PC-3 (cell line): ENCODE measurements around the gene ABHD16A.

ENCODE experiments used
- EZH2 ChIP-seq: fragments of 300-600 bp; sonication (generic); IDR thresholded peaks from one replicate; pipeline ENCODE4 v1.6.1; 2017; ENCODE audit warnings: antibody characterized with exemption, mild to moderate bottlenecking, low read length; ENCODE audit not compliant: unreplicated experiment
- EZH2phosphoT487 ChIP-seq: fragments of 300-600 bp; sonication (generic); IDR thresholded peaks from 2 replicates; pipeline ENCODE4 v1.6.1; 2018; ENCODE audit warnings: mild to moderate bottlenecking, antibody characterized with exemption, low read length, borderline replicate concordance
- TF ChIP-seq, protein P1 (sequence below): fragments of 300-600 bp; sonication (generic); conservative IDR thresholded peaks from 2 replicates; pipeline ENCODE4 v1.5.1; 2017; ENCODE audit warnings: antibody characterized with exemption, low read depth, mild to moderate bottlenecking, low read length

DNA sequence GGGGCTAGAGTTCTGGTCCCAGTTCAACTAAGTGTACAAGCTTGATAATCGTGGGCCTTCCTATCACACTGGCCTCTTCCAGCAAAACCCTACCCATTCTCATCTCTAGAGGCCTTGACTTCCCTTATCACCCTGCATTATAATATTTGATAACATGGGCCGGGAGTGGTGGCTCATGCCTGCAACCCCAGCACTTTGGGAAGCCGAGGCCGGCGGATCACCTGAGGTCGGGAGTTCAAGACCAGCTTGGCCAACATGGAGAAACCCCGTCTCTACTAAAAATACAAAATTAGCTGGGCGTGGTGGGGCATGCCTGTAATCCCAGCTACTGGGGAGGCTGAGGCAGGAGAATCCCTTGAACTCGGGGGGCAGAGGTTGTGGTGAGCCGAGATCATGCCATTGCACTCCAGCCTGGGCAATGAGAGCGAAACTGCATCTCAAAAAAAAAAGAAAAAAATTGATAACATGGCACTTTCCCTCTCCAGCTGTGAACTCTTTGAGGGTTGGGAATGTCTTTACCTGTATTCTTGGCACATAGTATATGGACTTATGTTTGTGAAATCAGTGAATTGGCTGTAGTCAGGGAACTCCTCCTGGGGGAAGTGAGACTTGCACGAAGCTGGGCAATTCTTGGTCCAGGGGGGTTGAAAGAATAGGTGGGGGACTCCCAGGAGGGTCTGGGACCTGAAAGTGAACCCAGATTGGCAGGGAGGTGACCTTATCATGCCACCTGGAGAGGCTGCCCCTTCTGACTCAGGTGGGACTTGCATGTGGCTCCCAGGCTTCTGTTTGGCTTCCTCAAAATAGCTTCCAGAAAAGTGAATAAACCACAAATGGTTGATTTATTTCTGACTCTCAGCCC, 41.6 kb downstream of the ABHD16A start:
- TF ChIP-seq, protein P1, sequence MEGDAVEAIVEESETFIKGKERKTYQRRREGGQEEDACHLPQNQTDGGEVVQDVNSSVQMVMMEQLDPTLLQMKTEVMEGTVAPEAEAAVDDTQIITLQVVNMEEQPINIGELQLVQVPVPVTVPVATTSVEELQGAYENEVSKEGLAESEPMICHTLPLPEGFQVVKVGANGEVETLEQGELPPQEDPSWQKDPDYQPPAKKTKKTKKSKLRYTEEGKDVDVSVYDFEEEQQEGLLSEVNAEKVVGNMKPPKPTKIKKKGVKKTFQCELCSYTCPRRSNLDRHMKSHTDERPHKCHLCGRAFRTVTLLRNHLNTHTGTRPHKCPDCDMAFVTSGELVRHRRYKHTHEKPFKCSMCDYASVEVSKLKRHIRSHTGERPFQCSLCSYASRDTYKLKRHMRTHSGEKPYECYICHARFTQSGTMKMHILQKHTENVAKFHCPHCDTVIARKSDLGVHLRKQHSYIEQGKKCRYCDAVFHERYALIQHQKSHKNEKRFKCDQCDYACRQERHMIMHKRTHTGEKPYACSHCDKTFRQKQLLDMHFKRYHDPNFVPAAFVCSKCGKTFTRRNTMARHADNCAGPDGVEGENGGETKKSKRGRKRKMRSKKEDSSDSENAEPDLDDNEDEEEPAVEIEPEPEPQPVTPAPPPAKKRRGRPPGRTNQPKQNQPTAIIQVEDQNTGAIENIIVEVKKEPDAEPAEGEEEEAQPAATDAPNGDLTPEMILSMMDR: no peak
- TF ChIP-seq EZH2 (no peak), EZH2phosphoT487 (no peak)
